Posterior cingulate gyrus (tissue), 11 donors: ENCODE results near the gene METAP2.
"Not testable (repeated sequence)": the region's sequence is repeated elsewhere in the genome, so short reads cannot be mapped to it uniquely, and the experiment has no call there.

Source experiments
- DNase-seq, 10 donors: peaks; one replicate each; pipeline versions ENCODE4 v3.0.0 to v3.0.0-alpha.2; 2020 to 2021; ENCODE audit warnings: mixed read lengths in 3 of 10
- intact Hi-C: fragments of 100-400 bp; cut with DNase I; formaldehyde crosslinking; loops from one replicate; pipeline ENCODE4 v1.15.1; 2023

Gene METAP2

GRCh38 chr12:95473884-95474659 is at the start of gene METAP2:
METAP2 (plus strand) TSS chr12:95474152; CDS start chr12:95474180, 28 bp downstream.
- DNase-seq: peak; percentile 94 to 99 (median 97)
- intact Hi-C loops: loop anchor here (1.0 to 2.0 kb wide), 2 partner anchors 257 to 401 kb away; partner anchors contain the start of genes FGD6, NR2C1 and VEZT

GRCh38 chr12:95424271-95424994 is 49.5 kb upstream of the METAP2 start:
- no peak for DNase-seq
- intact Hi-C loops: no loop called here

GRCh38 chr12:95429172-95429510 is 44.8 kb upstream of the METAP2 start:
- no peak for DNase-seq
- intact Hi-C loops: no loop called here

- no peak for DNase-seq
- intact Hi-C loops: no loop called here
Observed at GRCh38 chr12:95431120-95431519, 42.8 kb upstream of the METAP2 start.

GRCh38 chr12:95435355-95435754 is 38.6 kb upstream of the METAP2 start:
- no peak for DNase-seq
- intact Hi-C loops: no loop called here

- no peak for DNase-seq
- intact Hi-C loops: no loop called here
Observed at GRCh38 chr12:95437565-95437964, 36.4 kb upstream of the METAP2 start.

- intact Hi-C loops: no loop called here
- DNase-seq: no peak
Observed at GRCh38 chr12:95439461-95440230, 34.3 kb upstream of the METAP2 start.

- DNase-seq: no peak
- intact Hi-C loops: no loop called here
Observed at GRCh38 chr12:95440401-95440800, 33.6 kb upstream of the METAP2 start.

- intact Hi-C loops: no loop called here
- no peak for DNase-seq
Observed at GRCh38 chr12:95443459-95443858, 30.5 kb upstream of the METAP2 start.

- intact Hi-C loops, DNase-seq: not testable (repeated sequence)
Observed at GRCh38 chr12:95445099-95445498, 28.9 kb upstream of the METAP2 start.

- DNase-seq: no peak
Observed at GRCh38 chr12:95445884-95446505, 28.0 kb upstream of the METAP2 start.

GRCh38 chr12:95446506-95446900 is 27.4 kb upstream of the METAP2 start:
- DNase-seq: peak in 4 of 10 donors; percentile 2 to 85 (median 52)
- intact Hi-C loops: no loop called here

More at GRCh38 chr12:95445884-95446505, 28.0 kb upstream of the METAP2 start:
- intact Hi-C loops: no loop called here

- intact Hi-C loops, DNase-seq: not testable (repeated sequence)
Observed at GRCh38 chr12:95449656-95450055, 24.3 kb upstream of the METAP2 start.

GRCh38 chr12:95452501-95452900 is 21.5 kb upstream of the METAP2 start:
- DNase-seq, intact Hi-C loops: not testable (repeated sequence)

GRCh38 chr12:95453881-95454280 is 20.1 kb upstream of the METAP2 start:
- intact Hi-C loops: not testable (repeated sequence)

GRCh38 chr12:95454780-95455215 is 19.2 kb upstream of the METAP2 start:
- DNase-seq, intact Hi-C loops: not testable (repeated sequence)

More at GRCh38 chr12:95453881-95454280, 20.1 kb upstream of the METAP2 start:
- DNase-seq: not testable (repeated sequence)

- DNase-seq, intact Hi-C loops: not testable (repeated sequence)
Observed at GRCh38 chr12:95457605-95458004, 16.3 kb upstream of the METAP2 start.

- intact Hi-C loops: no loop called here
- DNase-seq: no peak
Observed at GRCh38 chr12:95458761-95459160, 15.2 kb upstream of the METAP2 start.

- DNase-seq: no peak
- intact Hi-C loops: no loop called here
Observed at GRCh38 chr12:95459310-95459709, 14.6 kb upstream of the METAP2 start.

- DNase-seq: no peak
Observed at GRCh38 chr12:95460105-95460504, 13.8 kb upstream of the METAP2 start.

More at GRCh38 chr12:95460105-95460504, 13.8 kb upstream of the METAP2 start:
- intact Hi-C loops: no loop called here
